Activated CD8-positive, alpha-beta T cell treated with anti-CD3 and anti-CD28 coated beads, Interleukin-2, amount 10 ng/mL, durations not matched to agents 7 days and 5 days (primary cell): Measurements from ENCODE around the gene SPSB1. TPM values are rescaled to one million over a fixed set of nuclear protein-coding genes. Genes with fewer than 3 reads are reported as not detected.

Experiments used
- ATAC-seq: fragments of 150-1000 bp; cut with Tn5 transposase; one replicate; pipeline ENCODE4 v1.10.0; 2021; ENCODE audit warnings: moderate library complexity
- CTCF ChIA-PET: fragments of 350-600 bp; sonication (Branson Sonifier 250); formaldehyde crosslinking; loops from one replicate; lab custom pipeline; 2021; ENCODE audit warnings: antibody characterized with exemption; lab: Charles Lee
- POLR2A ChIA-PET: fragments of 350-600 bp; sonication (Branson Sonifier 250); formaldehyde crosslinking; loops from one replicate; lab custom pipeline; 2021; ENCODE audit warnings: antibody characterized with exemption; lab: Charles Lee
- DNase-seq: peaks from one replicate; pipeline ENCODE4 v3.0.0-alpha.2; 2020
- H3K27ac Mint-ChIP-seq: one replicate; pipeline ENCODE4 v1.8.0; 2021; ENCODE audit warnings: mild to moderate bottlenecking, mixed read lengths
- H3K27me3 Mint-ChIP-seq: one replicate; pipeline ENCODE4 v1.8.0; 2021; ENCODE audit warnings: low read depth, mixed read lengths
- H3K36me3 Mint-ChIP-seq: one replicate; pipeline ENCODE4 v1.8.0; 2021; ENCODE audit warnings: low read depth, mixed read lengths
- H3K4me1 Mint-ChIP-seq: one replicate; pipeline ENCODE4 v1.8.0; 2021; ENCODE audit warnings: low read depth, mixed read lengths
- H3K4me3 Mint-ChIP-seq: one replicate; pipeline ENCODE4 v1.8.0; 2021; ENCODE audit warnings: mild to moderate bottlenecking, mixed read lengths
- H3K9me3 Mint-ChIP-seq: one replicate; pipeline ENCODE4 v1.8.0; 2022; ENCODE audit warnings: mixed read lengths; ENCODE audit not compliant: insufficient read depth
- total RNA-seq, 2 experiments: library from RNA; stranded (reverse); gene quantifications; one replicate each; pipeline ENCODE4 v1.2.3, GENCODE V29; 2021

The SPSB1 gene
- total RNA-seq, 2 experiments from 2014 or later = 1.1 TPM

DNA sequence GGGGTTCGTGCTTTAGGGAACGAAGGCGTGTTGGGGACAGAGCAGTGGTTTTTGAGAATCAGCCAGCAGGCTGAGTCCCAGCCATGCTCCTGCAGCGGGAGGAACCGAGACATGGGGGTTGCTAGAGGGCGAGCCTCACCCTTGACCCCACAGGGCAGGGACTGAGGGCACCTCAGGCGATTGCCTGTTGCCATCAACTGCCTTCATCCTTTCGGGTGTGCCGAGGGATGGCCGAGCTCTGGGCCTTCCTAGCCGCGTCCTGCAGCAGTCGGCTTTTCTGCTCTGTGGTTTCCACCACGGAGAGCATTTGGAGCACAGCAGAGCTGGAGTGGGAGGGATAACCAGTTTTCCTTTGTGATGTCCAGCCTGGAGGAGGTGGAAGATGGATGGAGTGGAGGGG lies 13.3 kb downstream of the SPSB1 start:
- POLR2A ChIA-PET = no interaction called here
- ATAC-seq = no peak

DNA sequence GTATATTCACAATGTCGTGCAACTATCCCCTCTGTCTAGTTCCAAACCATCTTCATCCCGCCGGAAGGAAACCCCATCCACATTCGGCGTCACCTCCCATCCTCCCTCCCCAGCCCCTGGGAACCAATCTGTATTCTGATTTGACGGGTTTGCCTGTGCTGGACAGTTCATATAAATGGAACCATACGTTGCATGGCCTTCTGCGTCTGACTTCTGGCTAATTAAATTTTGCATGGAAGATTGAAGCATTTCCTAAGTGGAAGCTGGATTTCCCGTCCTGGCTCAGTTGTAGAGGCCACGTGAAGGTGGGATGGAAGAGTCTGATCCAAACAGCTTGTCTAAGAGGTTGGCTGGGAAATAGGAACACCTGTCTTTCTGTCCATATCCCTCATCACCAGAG lies 14.6 kb downstream of the SPSB1 start:
- Mint-ChIP-seq H3K27ac (no peak overlapping the region), H3K4me3 (no peak overlapping the region), H3K36me3 (no peaks in the 10 kb centered on the region), H3K9me3 (no peaks in the 10 kb centered on the region), H3K4me1 (no peaks in the 10 kb centered on the region), H3K27me3 (no peaks in the 10 kb centered on the region)
- DNase-seq = no peak
- ChIA-PET CTCF (interaction anchor here (0.6 kb wide), 1 partner anchor 32 kb away, joined by 3 read pairs; no protein-coding TSS in a partner anchor), POLR2A (no interaction called here)
- ATAC-seq = no peak

More for the DNA sequence above, 13.3 kb downstream of the SPSB1 start:
- H3K36me3 Mint-ChIP-seq = no peaks in the 10 kb centered on the region
- no peaks in the 10 kb centered on the region for H3K27me3 Mint-ChIP-seq
- no peak for DNase-seq
- no peak overlapping the region for H3K4me3 Mint-ChIP-seq
- H3K27ac Mint-ChIP-seq = no peak overlapping the region
- CTCF ChIA-PET = no interaction called here
- no peaks in the 10 kb centered on the region for H3K9me3 Mint-ChIP-seq
- H3K4me1 Mint-ChIP-seq = no peaks in the 10 kb centered on the region

GRCh38 chr1:9308236-9308785 lies 15.6 kb downstream of the SPSB1 start:
- no peak for DNase-seq
- no peaks in the 10 kb centered on the region for H3K9me3 Mint-ChIP-seq
- ChIA-PET CTCF (no interaction called here), POLR2A (no interaction called here)
- H3K27me3 Mint-ChIP-seq = no peaks in the 10 kb centered on the region
- ATAC-seq = no peak
- no peaks in the 10 kb centered on the region for H3K36me3 Mint-ChIP-seq
- no peak overlapping the region for H3K4me3 Mint-ChIP-seq
- no peaks in the 10 kb centered on the region for H3K4me1 Mint-ChIP-seq
- no peak overlapping the region for H3K27ac Mint-ChIP-seq

DNA sequence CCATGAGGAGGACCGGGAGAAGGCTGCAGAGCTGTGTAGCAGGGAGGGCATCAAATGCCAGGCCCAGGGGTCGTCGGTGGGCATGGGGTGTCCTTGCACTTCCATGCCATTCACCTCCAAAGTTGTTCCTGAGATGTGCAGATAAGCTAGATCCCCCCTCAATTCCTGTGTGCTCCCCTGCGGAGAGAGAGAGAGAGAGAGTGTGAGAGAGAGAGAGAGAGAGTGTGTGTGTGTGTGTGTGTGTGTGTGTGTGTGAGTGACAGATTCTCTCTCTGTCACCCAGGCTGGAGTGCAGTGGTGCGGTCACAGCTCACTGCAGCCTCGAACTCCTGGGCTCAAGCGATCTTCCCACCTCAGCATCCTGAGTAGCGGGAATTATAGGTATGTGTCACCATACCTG lies 16.4 kb downstream of the SPSB1 start:
- no peak overlapping the region for H3K4me3 Mint-ChIP-seq
- DNase-seq (no peak), ATAC-seq (no peak)
- H3K36me3 Mint-ChIP-seq = no peaks in the 10 kb centered on the region
- no peaks in the 10 kb centered on the region for H3K27me3 Mint-ChIP-seq
- H3K27ac Mint-ChIP-seq = no peak overlapping the region
- CTCF ChIA-PET = no interaction called here
- POLR2A ChIA-PET = no interaction called here
- no peaks in the 10 kb centered on the region for H3K4me1 Mint-ChIP-seq
- no peaks in the 10 kb centered on the region for H3K9me3 Mint-ChIP-seq

DNA sequence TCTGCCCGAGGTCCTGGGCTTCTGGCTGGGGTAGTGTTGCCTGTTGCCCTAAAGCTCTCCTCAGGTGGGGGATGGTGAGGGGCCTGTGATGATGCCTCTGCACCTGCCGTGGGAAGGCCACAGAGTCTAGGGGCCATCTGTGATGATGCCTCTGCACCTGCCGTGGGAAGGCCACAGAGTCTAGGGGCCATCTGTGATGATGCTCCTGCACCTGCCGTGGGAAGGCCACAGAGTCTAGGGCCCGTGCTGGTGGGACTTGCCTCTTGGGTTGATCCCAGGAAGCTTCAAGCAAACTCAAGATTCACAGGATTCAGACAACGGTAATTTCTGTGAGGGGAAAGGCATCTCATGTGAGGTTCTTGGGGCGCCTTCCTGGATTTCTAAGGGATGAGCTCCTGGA lies 17.3 kb downstream of the SPSB1 start:
- no peaks in the 10 kb centered on the region for H3K27me3 Mint-ChIP-seq
- DNase-seq = no peak
- no peak overlapping the region for H3K27ac Mint-ChIP-seq
- H3K4me3 Mint-ChIP-seq = no peak overlapping the region
- ChIA-PET POLR2A (interaction anchor here (0.6 kb wide), 1 partner anchor 144 kb away, joined by 3 read pairs; no protein-coding TSS in a partner anchor), CTCF (no interaction called here)
- H3K36me3 Mint-ChIP-seq = no peaks in the 10 kb centered on the region
- H3K4me1 Mint-ChIP-seq = peaks cover 1% of the 10 kb centered on the region
- no peak for ATAC-seq
- H3K9me3 Mint-ChIP-seq = no peaks in the 10 kb centered on the region

- no peak for DNase-seq
- POLR2A ChIA-PET = no interaction called here
- H3K4me1 Mint-ChIP-seq = peaks cover 10% of the 10 kb centered on the region
- no peaks in the 10 kb centered on the region for H3K27me3 Mint-ChIP-seq
- H3K36me3 Mint-ChIP-seq = no peaks in the 10 kb centered on the region
- H3K4me3 Mint-ChIP-seq = no peak overlapping the region
- CTCF ChIA-PET = no interaction called here
- no peak for ATAC-seq
- H3K27ac Mint-ChIP-seq = no peak overlapping the region
- no peaks in the 10 kb centered on the region for H3K9me3 Mint-ChIP-seq
These were observed 18.3 kb downstream of the SPSB1 start for GRCh38 chr1:9311029-9311428.

DNA sequence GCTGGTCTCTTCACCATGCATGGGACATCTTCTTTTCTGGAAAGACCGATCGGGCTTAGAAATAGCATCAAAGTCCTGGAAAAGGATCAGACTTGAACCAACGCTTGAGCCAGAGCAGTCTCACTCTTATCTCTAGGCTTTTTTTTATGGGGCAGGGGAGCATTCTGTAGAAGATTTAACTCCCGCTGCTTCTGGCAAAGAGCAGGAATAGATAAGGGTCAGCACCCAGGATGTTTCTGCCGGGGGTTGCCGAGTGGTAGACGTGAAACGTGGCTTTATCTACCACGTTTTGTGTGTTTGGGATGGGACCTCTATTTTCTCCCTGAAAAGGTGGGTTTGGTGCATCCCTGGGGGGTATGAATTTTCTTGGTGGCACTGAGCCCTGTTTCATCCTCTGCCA lies 18.8 kb downstream of the SPSB1 start:
- POLR2A ChIA-PET = no interaction called here
- Mint-ChIP-seq H3K9me3 (no peaks in the 10 kb centered on the region), H3K27ac (no peak overlapping the region), H3K4me1 (peaks cover 14% of the 10 kb centered on the region), H3K4me3 (no peak overlapping the region), H3K36me3 (no peaks in the 10 kb centered on the region), H3K27me3 (no peaks in the 10 kb centered on the region)
- no peak for ATAC-seq
- CTCF ChIA-PET = no interaction called here
- no peak for DNase-seq

DNA sequence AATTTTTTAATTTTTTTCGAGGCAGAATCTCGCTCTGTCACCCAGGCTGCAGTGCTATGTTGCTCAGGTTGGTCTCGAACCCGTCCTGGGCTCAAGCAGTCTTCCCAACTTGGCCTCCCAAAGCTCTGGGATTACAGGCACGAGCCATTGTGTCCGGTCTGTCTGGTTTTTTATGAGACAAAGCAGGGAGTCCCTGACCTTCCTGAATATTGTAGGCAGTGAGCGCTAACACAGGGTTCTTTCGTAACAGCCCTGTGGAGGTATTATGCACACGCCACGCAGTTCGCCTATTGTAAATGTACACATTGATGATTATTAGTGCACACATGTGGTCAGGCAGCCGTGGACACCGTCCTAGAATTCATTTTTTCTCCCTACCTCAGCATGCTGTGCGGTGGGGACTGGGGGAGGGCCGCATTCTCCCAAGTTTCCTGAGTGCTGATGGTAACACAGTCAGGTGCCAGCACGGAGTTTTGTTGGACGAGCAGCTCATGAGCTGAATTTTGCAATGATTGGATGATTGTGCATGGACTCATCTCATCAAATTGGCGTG lies 19.6 kb downstream of the SPSB1 start:
- Mint-ChIP-seq H3K4me1 (peaks cover 20% of the 10 kb centered on the region), H3K4me3 (no peak overlapping the region), H3K27me3 (no peaks in the 10 kb centered on the region), H3K27ac (no peak overlapping the region), H3K9me3 (no peaks in the 10 kb centered on the region), H3K36me3 (no peaks in the 10 kb centered on the region)
- ChIA-PET POLR2A (no interaction called here), CTCF (no interaction called here)
- no peak for DNase-seq
- ATAC-seq = no peak

DNA sequence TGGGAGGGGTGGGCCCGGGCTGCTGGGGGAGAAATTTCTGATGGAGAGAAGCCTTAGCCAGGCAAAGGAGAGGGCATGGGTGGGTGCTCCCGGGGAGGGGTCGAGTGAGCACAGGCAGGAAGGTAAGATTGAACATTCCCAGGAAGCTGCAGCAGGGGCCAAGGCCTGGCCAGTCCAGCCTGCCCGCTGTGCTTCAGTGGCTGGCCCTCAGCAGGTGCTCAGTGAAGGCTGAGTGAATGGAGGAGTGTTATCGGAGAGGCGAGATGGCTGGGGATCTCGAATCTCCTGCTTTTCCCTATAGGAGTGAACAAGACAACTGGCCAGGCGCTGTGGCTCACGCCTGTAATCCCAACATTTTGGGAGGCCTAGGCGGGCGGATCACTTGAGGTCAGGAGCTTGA lies 20.9 kb downstream of the SPSB1 start:
- no peak for DNase-seq
- no peak overlapping the region for H3K27ac Mint-ChIP-seq
- CTCF ChIA-PET = no interaction called here
- H3K27me3 Mint-ChIP-seq = no peaks in the 10 kb centered on the region
- no peak overlapping the region for H3K4me3 Mint-ChIP-seq
- no peak for ATAC-seq
- POLR2A ChIA-PET = interaction anchor here (0.6 kb wide), 1 partner anchor 49 kb away, joined by 3 read pairs; no protein-coding TSS in a partner anchor
- peaks cover 30% of the 10 kb centered on the region for H3K4me1 Mint-ChIP-seq
- no peaks in the 10 kb centered on the region for H3K36me3 Mint-ChIP-seq
- no peaks in the 10 kb centered on the region for H3K9me3 Mint-ChIP-seq

DNA sequence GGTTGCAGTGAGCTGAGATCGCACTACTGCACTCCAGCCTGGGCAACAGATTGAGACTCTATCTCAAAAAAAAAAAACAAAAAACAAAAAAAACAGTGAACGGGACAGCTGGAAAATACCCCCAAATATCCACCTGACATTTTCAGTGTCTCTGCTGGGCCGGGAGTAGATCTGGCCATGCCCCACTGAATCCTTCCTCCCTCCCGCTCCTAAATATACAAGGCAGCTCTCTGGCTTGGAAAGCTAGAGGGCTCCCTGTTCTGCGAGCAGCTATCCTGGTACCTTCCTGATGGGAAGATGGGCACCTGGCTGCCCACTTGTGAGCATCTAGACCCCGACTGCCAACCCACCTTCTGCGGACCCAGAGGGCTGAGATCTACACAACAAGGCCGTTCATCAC lies 21.4 kb downstream of the SPSB1 start:
- Mint-ChIP-seq H3K36me3 (no peaks in the 10 kb centered on the region), H3K27ac (no peak overlapping the region), H3K4me3 (no peak overlapping the region), H3K9me3 (no peaks in the 10 kb centered on the region), H3K27me3 (no peaks in the 10 kb centered on the region), H3K4me1 (peaks cover 30% of the 10 kb centered on the region)
- ATAC-seq = no peak
- ChIA-PET POLR2A (no interaction called here), CTCF (no interaction called here)
- no peak for DNase-seq

- Mint-ChIP-seq H3K27ac (no peak overlapping the region), H3K4me1 (peaks cover 30% of the 10 kb centered on the region), H3K4me3 (no peak overlapping the region), H3K9me3 (no peaks in the 10 kb centered on the region), H3K27me3 (no peaks in the 10 kb centered on the region), H3K36me3 (no peaks in the 10 kb centered on the region)
- POLR2A ChIA-PET = interaction anchor here (0.5 to 0.7 kb wide), 2 partner anchors 114 to 1698 kb away, joined by 3 to 4 read pairs; partner anchors contain the start of gene TARDBP
- no peak for ATAC-seq
- DNase-seq = no peak
- CTCF ChIA-PET = interaction anchor here (1.1 kb wide), 1 partner anchor 25 kb away, joined by 4 read pairs; no protein-coding TSS in a partner anchor
These were observed 22.2 kb downstream of the SPSB1 start for GRCh38 chr1:9314711-9315379.

DNA sequence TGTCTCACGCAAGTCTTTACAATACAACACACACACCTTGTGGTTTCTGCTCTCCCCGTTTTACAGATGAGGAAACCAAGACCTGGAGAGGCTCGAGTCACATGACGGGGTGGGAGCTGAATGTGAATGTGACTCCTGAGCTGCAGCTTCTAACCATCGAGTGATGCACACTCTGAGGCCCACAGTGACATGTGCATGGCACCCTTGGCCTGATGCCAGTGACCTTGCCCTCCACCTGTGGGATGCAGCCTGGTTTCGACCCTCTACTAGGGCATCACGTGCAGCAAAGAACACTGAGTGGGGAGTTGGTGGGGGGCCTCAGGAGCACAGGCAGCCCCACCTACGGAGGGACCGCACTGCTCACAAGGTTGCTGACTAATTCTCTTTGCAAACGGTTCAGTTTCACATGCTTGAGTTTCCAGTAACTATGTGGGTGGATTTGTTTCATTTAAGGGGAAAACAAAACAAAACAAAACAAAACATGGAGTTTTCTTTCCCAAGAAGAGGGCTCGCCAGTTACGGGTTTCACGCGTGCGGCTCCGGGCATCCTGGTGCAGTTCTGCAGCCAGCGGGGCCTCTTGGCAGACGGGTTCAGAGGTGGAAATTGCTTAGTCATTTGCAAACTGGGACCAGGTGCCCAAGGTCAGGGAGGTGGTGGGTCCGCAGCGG lies 22.9 kb downstream of the SPSB1 start:
- ChIA-PET CTCF (interaction anchor here (1.1 kb wide), 1 partner anchor 26 kb away, joined by 4 read pairs; no protein-coding TSS in a partner anchor), POLR2A (interaction anchor here (0.5 to 0.7 kb wide), 2 partner anchors 113 to 1697 kb away, joined by 3 to 4 read pairs; partner anchors contain the start of gene TARDBP)
- H3K27me3 Mint-ChIP-seq = no peaks in the 10 kb centered on the region
- no peak overlapping the region for H3K4me3 Mint-ChIP-seq
- H3K27ac Mint-ChIP-seq = no peak overlapping the region
- DNase-seq = peak; percentile 42
- no peaks in the 10 kb centered on the region for H3K36me3 Mint-ChIP-seq
- peak; percentile 25 for ATAC-seq
- no peaks in the 10 kb centered on the region for H3K9me3 Mint-ChIP-seq
- H3K4me1 Mint-ChIP-seq = peaks cover 30% of the 10 kb centered on the region
